ENCODE results near the gene MEX3B.

The MEX3B gene

GRCh38 chr15:82043130-82043673 lies 2.6 kb downstream of the MEX3B start:
- peak overlapping the region; percentile 92 for H3K4me3 Mint-ChIP-seq

DNA sequence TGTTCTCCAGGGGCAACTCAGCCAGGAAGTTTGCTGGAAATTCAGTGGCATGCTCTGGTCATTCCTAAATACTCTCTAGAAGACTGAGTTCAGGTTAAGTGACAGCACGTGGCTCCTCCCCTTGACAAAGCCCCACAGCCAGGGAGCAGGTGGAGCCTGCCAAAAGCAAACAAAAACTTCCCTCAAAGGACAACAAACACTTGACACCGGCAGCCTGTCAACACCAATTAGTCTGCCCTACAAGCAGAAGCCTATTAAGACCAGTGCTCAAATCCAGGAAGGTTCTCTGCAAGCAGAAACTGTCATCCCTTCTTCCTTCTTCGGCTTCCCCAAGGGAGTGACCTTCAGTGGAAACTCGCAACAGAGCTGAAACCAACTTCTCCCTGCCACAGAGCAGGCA lies 5.0 kb downstream of the MEX3B start:
- H3K9me3 Mint-ChIP-seq = no peaks in the 10 kb centered on the region
- no peak for TF ChIP-seq CTCF (IDR thresholded peaks at IDR 0.05)
- peaks cover 37% of the 10 kb centered on the region for H3K36me3 Mint-ChIP-seq (ENCODE audit: low read depth)
- H3K4me1 Mint-ChIP-seq = peaks cover 42% of the 10 kb centered on the region
- H3K4me3 Mint-ChIP-seq = peak overlapping the region; percentile 46
- no peak overlapping the region for H3K27ac Mint-ChIP-seq
- no peaks in the 10 kb centered on the region for H3K27me3 Mint-ChIP-seq (ENCODE audit: low read depth, poor library complexity)
- peak; percentile 39 for DNase-seq

More at GRCh38 chr15:82043130-82043673, 2.6 kb downstream of the MEX3B start:
- Mint-ChIP-seq H3K27me3 (ENCODE audit: low read depth, poor library complexity) (no peaks in the 10 kb centered on the region), H3K27ac (no peak overlapping the region), H3K9me3 (no peaks in the 10 kb centered on the region), H3K36me3 (ENCODE audit: low read depth) (peaks cover 24% of the 10 kb centered on the region), H3K4me1 (peaks cover 52% of the 10 kb centered on the region)
- DNase-seq = no peak
- TF ChIP-seq CTCF (IDR thresholded peaks at IDR 0.05) = no peak

DNA sequence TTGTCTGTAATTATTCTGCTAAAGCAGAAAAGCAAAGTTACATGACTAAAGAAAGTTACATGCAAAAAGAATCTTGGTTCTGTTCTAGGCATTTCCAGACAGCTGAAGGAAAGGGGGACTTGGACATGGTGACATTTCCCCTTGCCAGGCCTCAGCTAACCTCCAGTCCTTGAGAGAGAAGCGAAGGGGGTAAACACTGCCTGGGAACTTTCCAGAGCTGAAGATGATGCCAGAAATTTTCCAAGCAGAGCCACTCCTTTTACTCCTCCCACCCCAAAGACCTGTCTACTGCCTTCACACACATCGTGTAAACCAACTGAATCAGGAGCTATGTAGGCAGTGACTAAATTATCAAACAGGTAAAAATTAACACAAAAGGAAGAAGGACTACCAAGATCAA lies 5.4 kb downstream of the MEX3B start:
- TF ChIP-seq CTCF (IDR thresholded peaks at IDR 0.05) = no peak
- Mint-ChIP-seq H3K4me1 (peaks cover 42% of the 10 kb centered on the region), H3K9me3 (no peaks in the 10 kb centered on the region), H3K27ac (no peak overlapping the region), H3K27me3 (ENCODE audit: low read depth, poor library complexity) (no peaks in the 10 kb centered on the region), H3K36me3 (ENCODE audit: low read depth) (peaks cover 38% of the 10 kb centered on the region), H3K4me3 (no peak overlapping the region)
- DNase-seq = no peak

GRCh38 chr15:82039871-82040270 lies 5.9 kb downstream of the MEX3B start:
- Mint-ChIP-seq H3K27me3 (ENCODE audit: low read depth, poor library complexity) (no peaks in the 10 kb centered on the region), H3K4me3 (no peak overlapping the region), H3K9me3 (no peaks in the 10 kb centered on the region), H3K4me1 (peaks cover 42% of the 10 kb centered on the region), H3K36me3 (ENCODE audit: low read depth) (peaks cover 38% of the 10 kb centered on the region), H3K27ac (no peak overlapping the region)
- no peak for TF ChIP-seq CTCF (IDR thresholded peaks at IDR 0.05)
- no peak for DNase-seq

DNA sequence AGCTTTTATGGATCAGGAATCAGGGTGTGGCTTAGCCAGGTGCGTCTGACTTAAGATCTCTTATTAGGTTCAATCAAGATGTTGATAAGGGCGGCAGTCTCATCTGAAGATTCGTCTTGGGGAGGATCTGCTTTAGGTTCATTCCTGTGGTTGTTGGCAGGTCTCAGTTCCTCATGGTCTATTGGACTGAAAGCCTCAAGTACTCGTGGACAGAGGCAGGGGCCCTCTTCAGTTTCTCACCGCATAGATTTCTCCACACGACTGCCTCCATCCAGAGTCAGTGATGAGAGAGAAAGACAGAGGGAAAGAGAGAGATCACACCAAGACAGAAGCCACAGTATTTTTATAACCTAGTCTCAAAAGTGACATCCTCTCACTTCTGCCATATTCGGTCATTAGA lies 9.4 kb downstream of the MEX3B start:
- TF ChIP-seq CTCF (IDR thresholded peaks at IDR 0.05) = no peak
- Mint-ChIP-seq H3K27ac (no peak overlapping the region), H3K4me1 (peaks cover 37% of the 10 kb centered on the region), H3K9me3 (no peaks in the 10 kb centered on the region), H3K4me3 (no peak overlapping the region), H3K27me3 (ENCODE audit: low read depth, poor library complexity) (peaks cover 5% of the 10 kb centered on the region), H3K36me3 (ENCODE audit: low read depth) (peaks cover 28% of the 10 kb centered on the region)
- no peak for DNase-seq

- H3K9me3 Mint-ChIP-seq = no peaks in the 10 kb centered on the region
- H3K36me3 Mint-ChIP-seq (ENCODE audit: low read depth) = peaks cover 16% of the 10 kb centered on the region
- H3K27ac Mint-ChIP-seq = no peak overlapping the region
Measured at GRCh38 chr15:82031871-82032270, 13.9 kb downstream of the MEX3B start.

More at GRCh38 chr15:82031871-82032270, 13.9 kb downstream of the MEX3B start:
- no peak for DNase-seq
- peaks cover 32% of the 10 kb centered on the region for H3K4me1 Mint-ChIP-seq
- peaks cover 5% of the 10 kb centered on the region for H3K27me3 Mint-ChIP-seq (ENCODE audit: low read depth, poor library complexity)
- no peak overlapping the region for H3K4me3 Mint-ChIP-seq
- no peak for TF ChIP-seq CTCF (IDR thresholded peaks at IDR 0.05)
